Measurements from ENCODE around the gene TRIM15.
"Not testable (repeated sequence)": the region's sequence is repeated elsewhere in the genome, so short reads cannot be mapped to it uniquely, and the experiment has no call there.

The TRIM15 gene

DNA sequence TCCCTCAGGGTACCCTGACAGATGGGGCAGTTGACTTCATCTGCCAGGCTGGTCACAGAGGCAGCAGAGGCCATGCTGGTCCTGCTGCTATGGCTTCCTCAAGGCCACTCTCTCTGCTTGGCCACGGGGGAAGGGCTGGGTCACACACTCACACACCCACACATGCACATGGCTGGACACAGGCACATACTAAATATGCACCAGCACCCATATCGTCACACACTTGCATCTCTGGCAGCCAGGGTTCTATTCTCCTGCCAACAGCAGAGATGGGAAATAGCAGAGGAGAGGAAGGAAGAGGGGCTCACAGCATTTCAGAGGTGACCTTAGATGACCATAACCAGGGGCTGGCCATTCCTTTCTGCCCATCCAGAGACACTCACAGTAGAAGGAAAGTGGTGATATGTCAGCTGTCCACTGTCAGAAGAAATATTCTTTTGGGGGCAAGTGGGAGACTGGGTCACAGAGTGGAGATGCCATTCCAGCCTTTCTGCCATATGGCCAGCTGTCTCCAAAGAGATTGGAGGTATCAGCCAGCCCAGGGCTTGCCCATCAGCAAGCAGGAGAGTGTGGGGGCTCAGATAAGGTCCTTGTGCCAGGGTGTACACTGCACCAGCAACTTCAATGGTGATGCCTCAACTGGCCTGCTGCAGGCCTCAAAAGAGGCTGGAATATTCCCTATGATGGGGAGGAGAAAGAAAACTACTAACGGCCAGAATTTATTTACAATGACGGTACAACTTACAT lies 2.4 kb upstream of the TRIM15 start, which contains the start of gene TRIM10:
Gene TRIM10 (minus strand): TSS at position 427 of the 747 bp plus-strand sequence. CDS start 353 bp downstream, at position 74.
- no peak for DNase-seq (ENCODE audit: low read depth)
- in situ Hi-C loops (cut with HindIII; ENCODE audit: low sequenced_read_pairs) = no loop called here
- TF ChIP-seq, protein P1, sequence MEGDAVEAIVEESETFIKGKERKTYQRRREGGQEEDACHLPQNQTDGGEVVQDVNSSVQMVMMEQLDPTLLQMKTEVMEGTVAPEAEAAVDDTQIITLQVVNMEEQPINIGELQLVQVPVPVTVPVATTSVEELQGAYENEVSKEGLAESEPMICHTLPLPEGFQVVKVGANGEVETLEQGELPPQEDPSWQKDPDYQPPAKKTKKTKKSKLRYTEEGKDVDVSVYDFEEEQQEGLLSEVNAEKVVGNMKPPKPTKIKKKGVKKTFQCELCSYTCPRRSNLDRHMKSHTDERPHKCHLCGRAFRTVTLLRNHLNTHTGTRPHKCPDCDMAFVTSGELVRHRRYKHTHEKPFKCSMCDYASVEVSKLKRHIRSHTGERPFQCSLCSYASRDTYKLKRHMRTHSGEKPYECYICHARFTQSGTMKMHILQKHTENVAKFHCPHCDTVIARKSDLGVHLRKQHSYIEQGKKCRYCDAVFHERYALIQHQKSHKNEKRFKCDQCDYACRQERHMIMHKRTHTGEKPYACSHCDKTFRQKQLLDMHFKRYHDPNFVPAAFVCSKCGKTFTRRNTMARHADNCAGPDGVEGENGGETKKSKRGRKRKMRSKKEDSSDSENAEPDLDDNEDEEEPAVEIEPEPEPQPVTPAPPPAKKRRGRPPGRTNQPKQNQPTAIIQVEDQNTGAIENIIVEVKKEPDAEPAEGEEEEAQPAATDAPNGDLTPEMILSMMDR (IDR thresholded peaks at IDR 0.05; ENCODE audit: low read depth, low read length, missing control alignments) = no peak
- H3K4me3 ChIP-seq (ENCODE audit: low read depth, low read length) = no peak within 1 kb of the TSS

DNA sequence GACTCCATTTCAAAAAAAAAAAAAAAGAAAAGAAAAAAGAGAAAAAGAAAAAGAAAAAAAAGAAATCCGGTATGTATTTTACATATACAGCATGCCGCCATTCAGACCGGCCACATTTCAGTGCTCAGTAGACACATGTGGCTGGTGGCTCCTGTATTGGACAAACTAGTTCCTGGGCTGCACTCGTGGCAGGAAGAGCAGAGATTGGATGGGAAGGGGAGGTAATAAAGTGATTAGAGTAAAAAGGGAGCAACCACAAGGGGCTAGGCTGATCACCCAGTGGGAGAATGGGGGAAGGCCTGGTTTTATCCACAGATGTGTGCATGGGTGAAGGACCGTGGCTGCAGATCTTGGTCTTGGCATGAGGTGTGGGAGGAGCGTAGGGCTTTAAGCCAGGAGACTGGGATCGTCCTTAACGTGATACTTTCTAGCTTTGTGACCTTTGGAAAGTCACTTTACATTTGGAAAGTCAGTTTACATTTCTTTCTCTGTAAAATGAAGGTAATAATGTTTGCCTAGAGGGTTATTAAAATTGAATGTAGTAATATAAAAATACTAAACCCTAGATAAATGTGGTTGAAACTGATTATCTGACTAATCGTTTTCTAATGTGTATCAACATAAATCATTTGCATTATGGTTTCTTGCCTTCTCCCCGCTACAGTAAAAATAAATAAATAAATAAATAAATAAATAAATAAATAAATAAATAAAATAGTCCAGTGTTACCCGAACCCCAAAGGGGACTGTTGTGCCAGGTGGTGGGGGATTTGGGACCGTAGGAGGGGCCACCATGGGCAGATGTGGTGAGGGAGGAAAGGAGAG lies 869 bp upstream of the TRIM15 start:
- no peak for DNase-seq (ENCODE audit: low read depth)
- H3K4me3 ChIP-seq (ENCODE audit: low read depth, low read length) = no peak overlapping the region
- in situ Hi-C loops (cut with HindIII; ENCODE audit: low sequenced_read_pairs) = no loop called here
- TF ChIP-seq, protein P1 (IDR thresholded peaks at IDR 0.05; ENCODE audit: low read depth, low read length, missing control alignments) = no peak

DNA sequence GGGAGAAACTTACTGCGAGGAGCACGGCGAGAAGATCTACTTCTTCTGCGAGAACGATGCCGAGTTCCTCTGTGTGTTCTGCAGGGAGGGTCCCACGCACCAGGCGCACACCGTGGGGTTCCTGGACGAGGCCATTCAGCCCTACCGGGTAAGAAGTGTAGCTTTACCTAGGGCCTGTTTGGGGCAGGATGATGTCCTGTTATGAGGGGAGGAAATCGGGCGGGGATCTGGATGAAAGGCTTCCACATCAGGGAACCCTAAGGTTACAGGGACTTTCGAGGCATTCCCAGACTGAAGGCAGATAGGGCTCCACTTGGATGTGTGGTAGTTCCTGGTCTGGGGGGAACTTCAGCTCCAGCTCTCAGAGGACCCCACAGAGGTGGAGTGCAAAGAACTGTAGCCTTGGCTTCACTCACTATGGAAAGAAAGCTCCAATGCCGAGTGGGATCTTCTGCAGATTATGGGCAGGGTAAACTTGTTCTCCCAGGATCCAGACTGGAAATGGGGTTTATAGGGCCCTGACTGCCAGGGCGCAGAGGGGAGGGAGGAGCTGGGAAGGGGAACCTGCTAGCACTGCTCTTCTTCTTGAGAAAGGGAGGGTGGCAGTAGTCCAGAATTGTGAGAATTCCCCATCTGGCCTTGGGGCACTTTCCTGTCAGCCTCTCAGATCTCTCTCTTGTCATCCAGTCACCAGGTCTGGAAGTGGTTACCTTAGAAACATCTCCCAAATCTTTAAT lies 740 bp downstream of the TRIM15 start:
- in situ Hi-C loops (cut with HindIII; ENCODE audit: low sequenced_read_pairs) = no loop called here
- TF ChIP-seq, protein P1 (IDR thresholded peaks at IDR 0.05; ENCODE audit: low read depth, low read length, missing control alignments) = no peak
- no peak overlapping the region for H3K4me3 ChIP-seq (ENCODE audit: low read depth, low read length)
- no peak for DNase-seq (ENCODE audit: low read depth)

DNA sequence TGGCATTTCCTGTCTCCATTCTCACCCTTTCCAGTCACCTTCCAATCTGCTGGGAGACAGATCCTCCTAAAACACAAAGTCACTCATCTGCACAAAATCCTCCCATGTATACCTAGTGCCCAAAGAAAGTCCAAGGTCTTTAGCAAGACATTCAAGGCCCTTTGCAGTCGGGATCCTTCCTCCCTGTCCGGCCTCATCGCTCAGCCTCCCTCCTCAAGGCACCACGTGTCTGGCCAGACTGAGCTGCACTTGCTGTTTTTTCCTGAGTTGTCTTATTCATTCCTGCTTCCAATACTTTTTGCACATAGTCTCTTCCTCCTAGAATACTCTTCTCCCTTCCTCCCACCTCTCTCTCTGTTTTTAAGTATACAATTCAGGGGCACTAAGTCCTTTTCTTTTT lies 1.4 kb downstream of the TRIM15 start:
- in situ Hi-C loops (cut with HindIII; ENCODE audit: low sequenced_read_pairs) = no loop called here
- DNase-seq (ENCODE audit: low read depth) = no peak
- TF ChIP-seq, protein P1 (IDR thresholded peaks at IDR 0.05; ENCODE audit: low read depth, low read length, missing control alignments) = no peak
- H3K4me3 ChIP-seq (ENCODE audit: low read depth, low read length) = no peak overlapping the region

DNA sequence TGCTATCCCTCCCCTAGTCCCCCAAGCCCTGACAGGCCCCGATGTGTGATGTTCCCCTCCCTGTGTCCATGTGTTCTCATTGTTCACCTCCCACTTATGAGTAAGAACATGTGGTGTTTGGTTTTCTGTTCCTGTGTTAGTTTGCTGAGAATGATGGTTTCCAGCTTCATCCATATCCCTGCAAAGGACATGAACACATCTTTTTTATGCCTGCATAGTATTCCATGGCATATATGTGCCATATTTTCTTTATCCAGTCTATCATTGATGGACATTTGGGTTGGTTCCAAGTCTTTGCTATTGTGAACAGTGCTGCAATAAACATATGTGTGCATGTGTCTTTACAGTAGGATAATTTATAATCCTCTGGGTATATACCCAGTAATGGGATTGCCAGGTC lies 1.9 kb downstream of the TRIM15 start:
- DNase-seq (ENCODE audit: low read depth); in situ Hi-C loops (cut with HindIII; ENCODE audit: low sequenced_read_pairs); H3K4me3 ChIP-seq (ENCODE audit: low read depth, low read length): not testable (repeated sequence)

DNA sequence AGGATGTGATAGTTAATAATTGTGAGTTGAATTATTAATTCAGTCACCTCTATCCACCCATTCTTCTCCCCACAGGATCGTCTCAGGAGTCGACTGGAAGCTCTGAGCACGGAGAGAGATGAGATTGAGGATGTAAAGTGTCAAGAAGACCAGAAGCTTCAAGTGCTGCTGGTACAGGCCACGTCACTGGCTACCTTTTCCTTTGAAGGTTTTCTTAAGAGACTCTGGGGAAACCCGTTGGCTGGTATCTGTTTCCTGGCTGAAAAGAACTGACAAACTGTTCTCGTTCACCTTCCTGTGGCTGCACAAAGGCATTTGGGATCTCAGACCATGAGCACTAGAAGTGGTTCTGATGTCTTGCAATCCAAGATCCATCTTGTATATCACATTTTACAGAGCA lies 3.8 kb downstream of the TRIM15 start:
- TF ChIP-seq, protein P1 (IDR thresholded peaks at IDR 0.05; ENCODE audit: low read depth, low read length, missing control alignments) = no peak
- DNase-seq (ENCODE audit: low read depth) = no peak
- in situ Hi-C loops (cut with HindIII; ENCODE audit: low sequenced_read_pairs) = no loop called here
- no peak overlapping the region for H3K4me3 ChIP-seq (ENCODE audit: low read depth, low read length)

All from astrocyte of the cerebellum (primary cell).